HG02759 (cell line): Measurements from ENCODE around the gene FITM1.

Experiments used
- ATAC-seq: cut with Tn5 transposase; IDR thresholded peaks from one replicate; pipeline ENCODE4 v1.9.1; 2021; ENCODE audit warnings: mild to moderate bottlenecking, moderate library complexity; ENCODE audit not compliant: unreplicated experiment

FITM1 gene

DNA sequence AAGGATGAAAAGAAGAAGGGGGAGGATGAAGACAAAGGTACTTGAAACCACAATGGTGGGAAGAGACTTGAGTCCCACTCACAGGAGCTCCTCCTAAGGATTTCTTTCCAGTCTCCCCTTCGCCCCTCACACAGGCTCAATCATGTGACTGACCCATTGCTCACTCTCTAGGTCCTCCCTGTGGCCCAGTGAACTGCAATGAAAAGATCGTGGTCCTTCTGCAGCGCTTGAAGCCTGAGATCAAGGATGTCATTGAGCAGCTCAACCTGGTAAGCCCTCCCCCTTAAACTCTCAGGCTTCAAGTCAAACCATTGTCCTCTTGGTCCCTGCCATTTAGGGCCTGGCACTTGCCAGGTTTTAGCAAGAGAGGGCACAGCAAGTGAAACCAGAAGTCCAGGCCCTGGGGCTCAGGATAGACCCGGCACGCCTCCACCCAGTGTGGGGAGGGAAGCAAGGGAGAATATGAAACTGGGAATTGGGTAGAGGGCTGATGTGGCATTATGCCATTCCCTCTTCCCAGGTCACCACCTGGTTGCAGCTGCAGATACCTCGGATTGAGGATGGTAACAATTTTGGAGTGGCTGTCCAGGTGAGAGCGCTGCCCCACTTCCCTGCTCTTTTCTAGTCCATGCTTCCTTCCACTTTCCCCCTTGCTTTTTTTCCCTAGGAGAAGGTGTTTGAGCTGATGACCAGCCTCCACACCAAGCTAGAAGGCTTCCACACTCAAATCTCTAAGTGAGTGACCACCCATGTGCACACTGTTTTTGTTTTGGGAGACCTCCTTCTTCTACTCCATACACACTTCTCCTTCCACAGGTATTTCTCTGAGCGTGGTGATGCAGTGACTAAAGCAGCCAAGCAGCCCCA is 7.3 kb downstream of the FITM1 start:
- no peak for ATAC-seq

DNA sequence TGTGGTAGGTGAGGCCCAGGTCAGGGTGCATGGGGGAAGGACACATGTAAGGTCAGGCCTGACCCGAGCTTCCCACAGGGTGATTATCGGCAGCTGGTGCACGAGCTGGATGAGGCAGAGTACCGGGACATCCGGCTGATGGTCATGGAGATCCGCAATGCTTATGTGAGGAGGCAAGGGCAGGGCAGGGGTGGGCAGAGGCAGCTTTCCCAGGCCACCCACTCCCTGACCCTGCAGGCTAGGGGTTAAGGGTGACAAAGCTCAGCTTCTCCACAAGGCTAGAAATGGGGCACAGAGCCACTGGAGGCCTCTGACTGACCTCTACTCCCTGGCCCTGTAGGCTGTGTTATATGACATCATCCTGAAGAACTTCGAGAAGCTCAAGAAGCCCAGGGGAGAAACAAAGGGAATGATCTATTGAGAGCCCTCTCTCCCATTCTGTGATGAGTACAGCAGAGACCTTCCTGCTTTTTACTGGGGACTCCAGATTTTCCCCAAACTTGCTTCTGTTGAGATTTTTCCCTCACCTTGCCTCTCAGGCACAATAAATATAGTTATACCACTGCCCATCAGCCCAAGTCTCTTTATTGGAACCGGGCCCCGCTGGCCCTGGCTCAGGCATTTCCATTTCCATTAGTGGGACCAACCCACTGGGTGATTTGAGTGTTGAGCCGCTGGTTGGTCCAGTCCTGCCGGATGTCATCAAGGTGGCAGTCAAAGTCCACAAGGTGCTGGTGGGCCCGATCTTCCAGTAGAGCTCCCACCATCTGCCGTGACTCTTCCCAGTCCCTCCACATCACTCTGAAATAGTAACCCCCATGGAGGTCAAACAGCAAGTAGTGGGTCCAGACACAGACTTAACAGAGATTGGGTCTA is 8.2 kb downstream of the FITM1 start:
- ATAC-seq: no peak

DNA sequence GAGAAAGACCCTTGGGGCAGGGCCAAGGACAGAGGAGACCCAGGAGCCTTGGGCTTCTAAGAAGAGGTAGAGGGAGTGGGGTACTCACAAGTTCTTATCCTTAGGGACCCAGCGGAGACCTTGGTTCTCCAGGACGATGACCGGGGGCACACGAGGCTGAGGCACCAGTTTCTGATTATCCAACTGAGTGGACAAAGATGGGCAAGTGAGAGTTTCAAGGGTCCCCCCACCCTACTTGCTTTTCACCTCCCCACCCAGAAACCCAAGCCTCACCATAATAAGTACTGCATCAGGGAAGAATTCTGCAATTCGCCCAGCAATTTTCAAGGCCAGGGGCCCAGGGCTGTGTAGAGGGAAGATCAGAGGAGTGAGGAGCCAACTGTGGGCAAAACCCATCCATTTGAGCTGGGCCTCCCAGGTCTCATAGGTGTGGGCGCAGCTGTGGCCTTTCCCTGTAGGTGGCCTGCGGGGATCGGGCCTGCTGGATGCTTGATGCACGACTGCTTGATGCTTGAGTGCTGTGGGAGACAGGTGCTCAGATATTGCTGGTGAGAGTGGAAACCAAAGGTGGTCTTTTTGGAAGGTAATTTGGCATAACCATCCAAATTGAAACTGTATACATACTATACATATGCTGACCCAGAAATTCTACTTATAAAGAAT is 8.9 kb downstream of the FITM1 start:
- no peak for ATAC-seq

DNA sequence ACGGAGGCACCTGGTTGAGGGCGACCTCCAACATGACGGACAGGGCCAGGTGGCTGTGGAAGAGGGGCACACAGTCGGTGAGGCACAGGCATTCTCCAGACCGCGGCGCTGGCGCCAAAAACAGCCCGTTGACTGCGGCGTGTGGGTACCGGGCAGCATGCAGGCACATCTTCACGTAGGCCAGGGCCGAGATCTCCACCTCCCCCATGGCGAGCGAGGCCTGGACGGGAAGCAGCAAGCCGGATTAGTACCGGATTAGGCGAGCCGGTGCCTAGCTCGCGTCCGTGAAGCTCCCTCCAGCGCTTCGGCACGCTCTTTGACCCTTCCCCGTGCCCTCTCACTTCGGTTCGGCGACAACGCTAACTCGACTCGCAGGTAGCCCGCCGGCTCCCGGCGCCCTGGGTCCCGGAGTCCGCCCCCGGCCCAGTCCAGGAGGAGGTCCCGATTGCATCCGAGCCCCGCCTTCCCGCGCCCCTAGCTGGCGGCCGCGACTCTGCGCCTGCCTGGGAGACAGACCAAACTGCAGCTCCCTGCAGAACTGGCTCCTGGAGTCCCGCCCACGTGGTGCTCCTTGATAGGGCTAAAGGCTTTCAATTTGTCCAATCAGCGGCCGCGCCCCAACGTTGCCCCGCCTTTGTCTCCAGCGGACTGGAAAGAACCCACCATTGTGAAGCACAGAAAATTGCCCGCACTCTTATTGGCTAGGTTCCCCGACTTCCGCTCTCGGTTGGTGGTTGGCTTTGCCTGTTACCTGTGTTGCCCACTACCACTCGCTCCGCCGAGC is 10.8 kb downstream of the FITM1 start, which contains the start of gene EMC9:
Gene EMC9 (minus strand): TSS at position 495 of the 784 bp plus-strand sequence. CDS start 287 bp downstream, at position 208.
- peak; percentile 89 for ATAC-seq

DNA sequence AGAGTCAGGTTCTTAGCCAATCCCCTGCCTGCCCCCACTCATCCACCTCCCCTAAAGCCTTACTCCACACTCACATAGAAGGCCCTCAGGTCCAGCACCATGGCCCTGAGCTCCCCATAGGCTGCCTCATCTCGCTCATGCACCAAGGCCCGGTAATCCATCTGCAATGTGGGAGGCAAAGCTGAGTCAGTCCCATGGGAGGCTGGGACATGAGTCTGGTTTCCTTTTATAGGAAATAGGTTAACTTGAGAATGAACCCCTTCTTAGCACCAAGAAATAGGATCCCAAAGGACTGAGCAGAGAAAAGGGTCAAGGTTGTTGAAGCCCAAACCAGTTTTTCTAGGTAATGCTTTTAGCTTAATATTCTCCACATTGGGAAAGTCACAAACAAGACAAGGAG is 13.1 kb downstream of the FITM1 start:
- ATAC-seq: no peak

DNA sequence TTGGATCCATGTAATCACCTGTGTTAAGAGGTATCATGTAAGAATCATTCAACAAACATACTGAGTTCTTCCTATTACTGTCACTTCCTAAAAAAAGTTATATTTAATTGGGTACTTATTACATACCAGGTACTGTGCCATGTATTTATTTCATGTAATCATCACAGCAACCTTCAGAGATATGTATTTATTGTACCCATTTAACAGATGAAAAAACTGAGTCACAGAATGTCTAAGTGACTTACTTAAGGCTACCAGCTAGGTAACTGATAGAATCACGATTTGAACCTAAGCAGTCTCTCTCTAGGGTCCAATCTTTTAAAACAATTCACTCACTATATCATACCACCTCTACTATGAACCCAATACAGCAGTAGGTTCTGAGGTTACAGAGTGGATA is 14.0 kb downstream of the FITM1 start:
- no peak for ATAC-seq

DNA sequence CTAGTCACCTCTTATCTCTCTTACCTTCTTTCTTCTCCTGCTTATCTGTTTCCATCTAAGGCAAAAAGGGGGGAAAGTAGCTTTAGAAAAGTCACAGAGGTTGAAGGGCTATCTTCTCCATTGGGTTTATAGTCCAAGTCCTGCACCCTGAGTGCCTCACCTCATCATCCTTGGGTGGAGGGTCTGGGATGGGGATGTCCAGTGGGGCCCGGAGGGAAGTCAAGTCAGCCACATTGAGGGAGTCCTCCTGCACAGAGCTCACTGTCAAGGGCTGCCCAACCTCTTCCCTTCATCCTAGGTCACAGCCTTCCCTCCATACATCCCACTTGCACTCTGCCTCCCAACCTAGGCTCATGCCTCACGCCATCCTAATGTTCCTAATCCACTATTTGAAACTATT is 14.8 kb downstream of the FITM1 start:
- ATAC-seq: no peak

DNA sequence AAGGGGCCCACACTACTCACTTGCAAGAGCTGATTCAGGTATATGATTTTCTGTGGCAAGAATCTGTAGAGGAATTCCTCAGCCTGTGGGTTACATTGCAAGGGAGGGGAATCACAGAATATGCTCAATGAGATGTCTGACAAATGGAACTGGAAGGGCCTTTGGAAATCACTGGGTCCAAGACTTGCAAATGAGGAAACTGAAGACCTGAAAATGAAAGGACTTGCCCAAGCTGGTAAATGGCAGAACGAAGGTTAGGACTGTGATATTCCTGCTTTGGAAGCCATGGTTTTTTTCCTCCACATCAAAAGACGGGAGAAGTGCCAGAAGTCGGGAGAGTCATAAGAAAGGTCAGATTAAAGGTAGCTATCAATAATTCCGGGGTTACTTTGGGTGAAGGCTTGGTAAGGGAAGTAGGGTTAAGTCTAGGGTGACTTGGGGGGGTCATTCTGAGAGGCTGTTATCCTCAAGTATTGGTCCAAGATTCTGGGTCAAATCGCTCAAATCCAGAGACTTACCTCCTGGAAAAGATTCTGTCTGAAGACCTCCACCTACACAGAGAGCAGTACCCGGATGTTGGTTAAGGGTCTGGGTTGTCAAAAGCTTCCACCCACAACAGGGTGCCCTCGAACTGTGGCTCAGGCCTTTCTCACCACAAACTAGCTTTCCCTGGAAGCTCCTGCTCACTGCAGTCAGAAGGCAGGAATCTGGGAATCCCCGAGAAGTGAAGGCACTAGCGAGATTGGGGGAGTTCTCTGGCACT is 15.4 kb downstream of the FITM1 start:
- no peak for ATAC-seq

DNA sequence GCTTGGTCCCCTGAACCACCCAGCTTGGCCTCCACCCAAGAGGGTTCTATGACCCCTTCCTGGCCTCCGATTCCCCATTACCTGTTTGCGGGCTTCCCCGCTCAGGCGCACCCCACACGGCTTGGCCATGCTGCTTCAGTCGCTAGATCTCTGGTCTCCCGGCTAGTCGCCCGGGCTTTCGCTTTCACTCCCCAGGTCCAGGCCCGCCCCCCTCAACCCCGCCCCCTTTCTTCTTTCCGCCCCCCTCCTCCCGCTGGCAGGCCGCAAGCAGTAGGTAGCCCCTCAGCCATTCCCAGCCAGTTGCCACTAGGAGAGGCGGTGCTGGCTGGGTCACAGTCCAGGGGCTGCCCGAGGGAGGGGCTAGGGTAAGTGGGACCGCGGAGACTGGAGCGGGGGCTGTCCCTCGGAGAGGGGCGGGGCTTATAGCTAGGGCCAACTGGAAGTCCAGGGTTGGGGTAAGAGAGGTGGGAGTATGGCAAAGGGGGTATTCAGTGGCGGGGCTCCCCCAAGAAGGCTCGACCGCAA is 16.1 kb downstream of the FITM1 start, which contains the start of gene PSME2:
Gene PSME2 (minus strand): TSS at position 158 of the 525 bp plus-strand sequence. CDS start 29 bp downstream, at position 129.
- ATAC-seq: peak; percentile 58

DNA sequence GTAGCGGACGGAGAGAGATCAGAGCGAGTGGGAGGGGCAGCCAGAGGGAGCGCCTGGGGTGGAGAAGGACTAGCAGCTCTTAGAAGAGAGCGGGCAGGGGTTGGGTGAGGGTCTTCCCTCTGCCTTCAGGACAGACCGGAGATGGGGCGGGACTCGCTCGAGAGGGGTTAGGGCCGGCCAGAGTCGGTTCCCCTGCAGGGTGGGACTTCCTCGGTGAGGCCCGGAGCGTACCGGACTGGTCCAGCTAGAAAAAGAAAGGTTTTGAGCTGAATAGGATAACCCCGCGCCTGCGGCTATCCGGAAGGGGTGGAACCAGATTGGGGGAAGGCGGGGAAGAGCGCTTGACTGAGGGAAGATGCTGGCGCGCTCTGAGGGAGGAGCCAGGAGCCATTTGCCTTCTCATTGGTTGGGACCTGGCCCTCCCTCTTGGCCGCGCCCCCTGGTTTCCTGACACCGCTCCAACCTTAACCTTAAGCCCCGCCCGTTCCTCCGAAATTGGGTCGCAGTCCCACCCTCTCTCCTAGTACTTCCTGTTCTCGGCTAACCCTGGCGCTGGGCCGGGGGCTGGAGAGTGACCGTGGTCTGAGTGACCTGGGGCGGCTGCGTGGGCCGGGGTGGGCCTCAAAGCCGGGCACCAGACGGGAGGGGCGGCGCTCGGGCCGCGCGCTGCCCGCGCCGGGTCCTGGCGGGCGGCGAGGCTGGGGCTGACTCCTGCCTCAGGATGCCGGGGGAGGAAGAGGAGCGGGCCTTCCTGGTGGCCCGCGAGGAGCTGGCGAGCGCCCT is 16.7 kb downstream of the FITM1 start, which contains the start of gene RNF31:
Gene RNF31 (plus strand): TSS at position 521 of the 783 bp plus-strand sequence. CDS start 201 bp downstream, at position 722.
- peak; percentile 86 for ATAC-seq

DNA sequence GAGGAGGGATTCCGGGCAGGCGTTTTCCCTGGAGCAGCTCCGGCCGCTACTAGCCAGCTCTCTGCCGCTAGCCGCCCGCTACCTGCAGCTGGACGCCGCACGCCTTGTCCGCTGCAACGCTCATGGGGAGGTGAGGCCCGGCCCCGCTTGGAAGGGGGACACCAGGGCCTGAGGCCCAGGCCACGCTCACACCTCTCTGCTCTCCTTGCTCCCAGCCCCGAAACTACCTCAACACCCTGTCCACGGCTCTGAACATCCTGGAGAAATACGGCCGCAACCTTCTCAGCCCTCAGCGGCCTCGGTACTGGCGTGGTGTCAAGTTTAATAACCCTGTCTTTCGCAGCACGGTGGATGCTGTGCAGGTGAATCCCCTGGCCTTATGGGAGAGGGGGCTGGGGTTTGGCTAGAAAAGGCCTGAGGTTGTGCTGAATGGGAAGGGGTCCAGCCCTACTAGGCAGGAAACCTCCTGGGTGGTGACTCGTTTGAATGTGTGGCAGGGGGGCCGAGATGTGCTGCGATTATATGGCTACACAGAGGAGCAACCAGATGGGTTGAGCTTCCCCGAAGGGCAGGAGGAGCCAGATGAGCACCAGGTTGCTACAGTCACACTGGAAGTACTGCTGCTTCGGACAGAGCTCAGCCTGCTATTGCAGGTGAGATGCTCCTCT is 17.4 kb downstream of the FITM1 start:
- ATAC-seq: no peak

DNA sequence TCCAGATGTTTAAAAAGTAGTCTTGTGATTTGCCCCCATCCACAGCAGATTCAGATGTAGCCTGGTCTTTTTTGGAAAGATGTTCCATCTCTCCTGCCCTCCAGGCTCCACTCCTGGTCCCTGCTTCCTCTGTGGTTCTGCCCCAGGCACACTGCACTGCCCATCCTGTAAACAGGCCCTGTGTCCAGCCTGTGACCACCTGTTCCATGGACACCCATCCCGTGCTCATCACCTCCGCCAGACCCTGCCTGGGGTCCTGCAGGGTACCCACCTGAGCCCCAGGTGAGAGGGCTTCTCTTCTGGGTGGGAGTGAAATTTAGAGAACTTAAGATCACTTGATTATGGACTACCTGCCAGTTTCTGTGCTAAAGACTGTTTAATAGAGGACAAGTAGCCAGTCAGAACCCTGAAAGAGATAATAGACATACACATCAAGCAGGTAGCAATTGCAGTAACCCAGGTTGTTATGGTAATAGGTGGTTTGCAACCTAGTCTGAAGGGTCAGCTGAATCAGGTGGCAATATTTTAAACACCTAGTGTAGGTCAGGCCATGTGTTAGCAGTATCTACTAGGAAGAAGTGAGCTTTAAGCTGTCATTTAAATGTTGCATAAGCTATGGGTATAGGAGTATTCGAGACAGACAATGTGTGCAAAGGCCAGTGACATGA is 19.0 kb downstream of the FITM1 start:
- ATAC-seq: no peak

DNA sequence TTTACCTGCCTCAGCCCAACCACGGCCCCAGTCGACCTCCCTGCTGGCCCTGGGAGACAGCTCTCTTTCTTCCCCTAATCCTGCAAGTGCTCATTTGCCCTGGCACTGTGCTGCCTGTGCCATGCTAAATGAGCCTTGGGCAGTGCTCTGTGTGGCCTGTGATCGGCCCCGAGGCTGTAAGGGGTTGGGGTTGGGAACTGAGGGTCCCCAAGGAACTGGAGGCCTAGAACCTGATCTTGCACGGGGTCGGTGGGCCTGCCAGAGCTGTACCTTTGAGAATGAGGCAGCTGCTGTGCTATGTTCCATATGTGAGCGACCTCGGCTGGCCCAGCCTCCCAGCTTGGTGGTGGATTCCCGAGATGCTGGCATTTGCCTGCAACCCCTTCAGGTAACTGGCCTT is 19.6 kb downstream of the FITM1 start:
- ATAC-seq: no peak

DNA sequence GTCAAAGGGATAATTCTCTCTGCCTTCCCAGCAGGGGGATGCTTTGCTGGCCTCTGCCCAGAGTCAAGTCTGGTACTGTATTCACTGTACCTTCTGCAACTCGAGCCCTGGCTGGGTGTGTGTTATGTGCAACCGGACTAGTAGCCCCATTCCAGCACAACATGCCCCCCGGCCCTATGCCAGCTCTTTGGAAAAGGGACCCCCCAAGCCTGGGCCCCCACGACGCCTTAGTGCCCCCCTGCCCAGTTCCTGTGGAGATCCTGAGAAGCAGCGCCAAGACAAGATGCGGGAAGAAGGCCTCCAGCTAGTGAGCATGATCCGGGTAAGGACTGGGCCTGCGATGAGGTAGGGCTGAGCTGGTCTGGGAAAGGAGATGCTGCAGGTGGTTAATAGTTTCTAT is 20.1 kb downstream of the FITM1 start:
- ATAC-seq: no peak

DNA sequence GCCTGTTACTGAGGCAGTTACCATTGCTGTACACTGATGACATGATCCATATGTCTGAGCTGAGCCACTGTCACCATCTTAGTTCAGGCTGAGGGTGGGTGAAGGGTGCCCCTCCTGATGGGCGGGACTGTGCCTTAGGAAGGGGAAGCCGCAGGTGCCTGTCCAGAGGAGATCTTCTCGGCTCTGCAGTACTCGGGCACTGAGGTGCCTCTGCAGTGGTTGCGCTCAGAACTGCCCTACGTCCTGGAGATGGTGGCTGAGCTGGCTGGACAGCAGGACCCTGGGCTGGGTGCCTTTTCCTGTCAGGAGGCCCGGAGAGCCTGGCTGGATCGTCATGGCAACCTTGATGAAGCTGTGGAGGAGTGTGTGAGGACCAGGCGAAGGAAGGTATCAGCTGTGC is 20.5 kb downstream of the FITM1 start:
- ATAC-seq: no peak

DNA sequence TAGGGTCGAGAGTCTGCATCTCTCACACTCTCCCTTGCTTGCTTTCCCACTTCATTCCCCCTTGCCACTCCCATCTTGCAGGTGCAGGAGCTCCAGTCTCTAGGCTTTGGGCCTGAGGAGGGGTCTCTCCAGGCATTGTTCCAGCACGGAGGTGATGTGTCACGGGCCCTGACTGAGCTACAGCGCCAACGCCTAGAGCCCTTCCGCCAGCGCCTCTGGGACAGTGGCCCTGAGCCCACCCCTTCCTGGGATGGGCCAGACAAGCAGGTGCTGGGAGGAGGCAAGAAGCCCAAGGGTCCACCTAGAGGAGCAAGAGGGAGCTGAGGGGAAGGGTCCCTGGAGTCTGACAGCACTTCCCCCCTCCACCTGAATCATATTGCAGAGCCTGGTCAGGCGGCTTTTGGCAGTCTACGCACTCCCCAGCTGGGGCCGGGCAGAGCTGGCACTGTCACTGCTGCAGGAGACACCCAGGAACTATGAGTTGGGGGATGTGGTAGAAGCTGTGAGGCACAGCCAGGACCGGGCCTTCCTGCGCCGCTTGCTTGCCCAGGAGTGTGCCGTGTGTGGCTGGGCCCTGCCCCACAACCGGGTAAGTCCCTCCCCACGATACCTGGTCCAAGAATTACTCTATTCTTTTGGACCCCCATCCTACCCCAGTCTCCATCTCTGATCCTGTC is 21.1 kb downstream of the FITM1 start:
- no peak for ATAC-seq

DNA sequence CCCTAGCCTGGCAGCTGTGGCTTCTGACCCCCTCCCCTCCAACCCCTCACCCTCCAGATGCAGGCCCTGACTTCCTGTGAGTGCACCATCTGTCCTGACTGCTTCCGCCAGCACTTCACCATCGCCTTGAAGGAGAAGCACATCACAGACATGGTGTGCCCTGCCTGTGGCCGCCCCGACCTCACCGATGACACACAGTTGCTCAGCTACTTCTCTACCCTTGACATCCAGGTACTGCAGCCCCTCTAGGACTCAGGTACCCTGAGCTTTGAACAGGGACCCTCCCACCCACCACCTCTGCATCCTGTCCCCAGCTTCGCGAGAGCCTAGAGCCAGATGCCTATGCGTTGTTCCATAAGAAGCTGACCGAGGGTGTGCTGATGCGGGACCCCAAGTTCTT is 24.6 kb downstream of the FITM1 start:
- no peak for ATAC-seq
